K562 (cell line): ENCODE results near the gene STOX2. TPM values are rescaled to one million over a fixed set of nuclear protein-coding genes. Genes with fewer than 3 reads are reported as not detected.

Experiments used
- ATAC-seq: fragments of 200-7000 bp; cut with Tn5 transposase; 3 replicates; pipeline ENCODE4 v1.9.1; 2020; ENCODE audit warnings: moderate library complexity
- BruUV-seq: library from RNA; stranded (reverse); fragments of 400-500 nt; replicated peaks from 2 replicates; lab custom pipeline; 2021; lab: Mats Ljungman, UMichigan
- CTCF ChIA-PET: fragments of 300-600 bp; formaldehyde crosslinking; extraction: SDS; loops from one replicate; lab custom pipeline; 2021; ENCODE audit warnings: low intra/inter-chr PET ratio; lab: Yijun Ruan, JAX
- POLR2A ChIA-PET: fragments of 300-600, 350-650 bp; sonication (Branson Sonifier 250); formaldehyde crosslinking; extraction: SDS; loops from one replicate; lab custom pipeline; 2021; ENCODE audit warnings: antibody characterized with exemption, inconsistent platforms; lab: Yijun Ruan, JAX
- DNase-seq, 4 experiments: peaks; one replicate each; pipeline versions ENCODE4 v3.0.0 to v3.0.0-alpha.2; 2011 to 2018; ENCODE audit warnings: low spot score in 3 of 4, mixed read lengths in 3 of 4; ENCODE audit errors: extremely low read depth in 1 of 4
- FAIRE-seq: peaks from 2 replicates; lab custom pipeline; 2011; peaks lifted over from hg19 to GRCh38; lab: Jason Lieb, UNC
- H2AFZ ChIP-seq: 2 replicates; pipeline ENCODE4 v1.6.0; 2011; ENCODE audit warnings: low read depth, low read length, control low read depth, inconsistent platforms
- H3K27ac ChIP-seq: fragments of 200-600 bp; 3 replicates; pipeline ENCODE4 v1.8.0; 2011; ENCODE audit warnings: low read depth, mild to moderate bottlenecking, control low read depth, inconsistent platforms, low read length, moderate library complexity, mixed read lengths; ENCODE audit errors: extremely low read depth
- H3K27me3 ChIP-seq, 2 experiments: fragments of 300-600 bp in 1 of 2; 2 replicates in 1 of 2; 3 replicates in 1 of 2; pipeline versions ENCODE4 v1.6.0 to v1.8.0; 2011; ENCODE audit warnings: inconsistent platforms in 2 of 2, low read length in 2 of 2, mild to moderate bottlenecking in 1 of 2, mixed read lengths in 1 of 2, moderate library complexity in 1 of 2; ENCODE audit not compliant: control insufficient read depth in 2 of 2, insufficient read depth in 2 of 2
- H3K36me3 ChIP-seq: fragments of 300-600 bp; 3 replicates; pipeline ENCODE4 v1.8.0; 2011; ENCODE audit warnings: mild to moderate bottlenecking, low read length, inconsistent platforms; ENCODE audit not compliant: control insufficient read depth, insufficient read depth
- H3K4me1 ChIP-seq, 2 experiments: fragments of 200-600 bp in 1 of 2; replicated peaks in 1 of 2; 2 replicates in 1 of 2; 3 replicates in 1 of 2; pipeline versions ENCODE4 v1.5.1 to v1.8.0; 2011; ENCODE audit warnings: inconsistent platforms in 2 of 2, low read length in 2 of 2, mild to moderate bottlenecking in 1 of 2, mixed read lengths in 1 of 2, moderate library complexity in 1 of 2; ENCODE audit not compliant: control insufficient read depth in 2 of 2, insufficient read depth in 2 of 2
- H3K4me2 ChIP-seq: 2 replicates; pipeline ENCODE4 v1.6.1; 2011; ENCODE audit warnings: low read length, control low read depth, inconsistent platforms, mixed read lengths; ENCODE audit not compliant: insufficient read depth
- H3K4me3 ChIP-seq: fragments of 200-600 bp; sonication (generic), shearing (Covaris generic); 2 replicates; pipeline ENCODE4 v1.5.1; 2016; ENCODE audit warnings: control low read depth, inconsistent platforms
- H3K79me2 ChIP-seq: fragments of 200-600 bp; 3 replicates; pipeline ENCODE4 v1.8.0; 2011; ENCODE audit warnings: low read length, inconsistent platforms; ENCODE audit not compliant: control insufficient read depth, insufficient read depth
- H3K9ac ChIP-seq, 2 experiments: 2 replicates each; pipeline versions ENCODE4 v1.6.0 to v1.6.1; 2011; ENCODE audit warnings: low read depth in 2 of 2, low read length in 2 of 2, control low read depth in 1 of 2, inconsistent platforms in 1 of 2, mild to moderate bottlenecking in 1 of 2, mixed read lengths in 1 of 2; ENCODE audit not compliant: insufficient read depth in 1 of 2
- H3K9me1 ChIP-seq: one replicate; pipeline ENCODE4 v1.6.0; 2011; ENCODE audit warnings: inconsistent platforms, mild to moderate bottlenecking, low read length, moderate library complexity; ENCODE audit not compliant: control insufficient read depth, insufficient read depth
- H3K9me3 ChIP-seq: replicated peaks from 2 replicates; pipeline ENCODE4 v1.5.1; 2011; ENCODE audit warnings: low read depth, low read length, inconsistent platforms; ENCODE audit not compliant: control insufficient read depth, insufficient read depth
- H4K20me1 ChIP-seq: replicated peaks from 2 replicates; pipeline ENCODE4 v1.6.1; 2011; ENCODE audit warnings: low read length, inconsistent platforms, mixed read lengths; ENCODE audit not compliant: control insufficient read depth, insufficient read depth
- NFE2 ChIP-seq: IDR thresholded peaks from 2 replicates; pipeline ENCODE4 v1.6.1; 2014; ENCODE audit warnings: antibody characterized with exemption, low read depth
- NR2C1 ChIP-seq, 2 experiments: fragments of 450-650 bp; IDR thresholded peaks; 2 replicates each; pipeline ENCODE4 v1.6.1; 2017; ENCODE audit warnings: mild to moderate bottlenecking in 2 of 2, antibody characterized with exemption in 1 of 2, inconsistent platforms in 1 of 2, missing compliant biosample characterization in 1 of 2, missing genetic modification characterization in 1 of 2
- OTX1 ChIP-seq: fragments of 450-650 bp; formaldehyde crosslinking; IDR thresholded peaks from 2 replicates; pipeline ENCODE4 v1.4.0; 2022; ENCODE audit warnings: mild to moderate bottlenecking
- THRAP3 ChIP-seq: fragments of 450-650 bp; IDR thresholded peaks from 2 replicates; pipeline ENCODE4 v1.6.1; 2016; ENCODE audit warnings: mild to moderate bottlenecking, inconsistent platforms, borderline replicate concordance
- THRB ChIP-seq: fragments of 450-650 bp; formaldehyde crosslinking; conservative IDR thresholded peaks from 2 replicates; pipeline ENCODE4 v1.4.0; 2022; ENCODE audit warnings: mild to moderate bottlenecking, missing genetic modification characterization
- ZKSCAN1 ChIP-seq: fragments of 150-350 bp; IDR thresholded peaks from 2 replicates; pipeline ENCODE4 v1.6.1; 2016; ENCODE audit warnings: low read depth, low read length
- ZNF174 ChIP-seq: fragments of 250-450 bp; sonication (Bioruptor Pico); IDR thresholded peaks from 2 replicates; pipeline ENCODE4 v1.4.0; 2020; ENCODE audit warnings: mild to moderate bottlenecking
- ZNF175 ChIP-seq: fragments of 200-800 bp; sonication (Bioruptor generic); IDR thresholded peaks from 2 replicates; pipeline ENCODE4 v1.6.1; 2016; ENCODE audit warnings: low read depth, mild to moderate bottlenecking, missing genetic modification characterization, missing compliant biosample characterization
- WGBS: fragments of 100-300 bp; shearing (Covaris generic); methylation state at CpG from one replicate; pipeline ENCODE4 v1.1.6; 2016; ENCODE audit warnings: low coverage, mixed read lengths; ENCODE audit not compliant: insufficient coverage; ENCODE audit errors: missing lambda C conversion rate; 5-methylcytosine and 5-hydroxymethylcytosine counted together
- in situ Hi-C: fragments of 300-500 bp; cut with MboI; formaldehyde crosslinking; loops from 4 replicates; pipeline ENCODE4 v1.15.0; 2018; ENCODE audit warnings: inconsistent platforms, mixed read lengths
- intact Hi-C: fragments of 100-400 bp; cut with micrococcal nuclease; formaldehyde crosslinking; loops from 2 replicates; pipeline ENCODE4 v1.14.2; 2022
- polyA plus RNA-seq, 8 experiments: library from polyadenylated mRNA; depleted of rRNA in 4 of 8; stranded (reverse) in 5 of 8; unstranded in 3 of 8; fragments of >200 nt; fragmentation: Nextera tagmentation in 2 of 8; fragmentation: Illumina TruSeq in 1 of 8; extraction: Ambion mirVana in 2 of 8; extraction: Trizol in 1 of 8; gene quantifications; 2 replicates each; pipeline versions ENCODE4 v1.2.1 to v1.2.3, GENCODE V29; 2011 to 2014; ENCODE audit warnings: inconsistent platforms in 1 of 8, missing spikeins in 1 of 8
- total RNA-seq, 7 experiments: library from RNA; depleted of rRNA in 6 of 7; stranded (reverse); fragments of >200 nt in 6 of 7; fragmentation: Illumina TruSeq in 2 of 7; extraction: Trizol in 2 of 7; gene quantifications; 2 replicates each; pipeline versions ENCODE4 v1.2.1 to v1.2.3, GENCODE V29; 2011 to 2021; ENCODE audit warnings: low replicate concordance in 1 of 7

Gene STOX2
- total and polyA plus RNA-seq, 9 of the 15 experiments (the other 6 are each of a cell fraction or from before 2014, with no cell fraction given) = not detected

- no peak for TF ChIP-seq NR2C1 (IDR thresholded peaks at IDR 0.05)
- TF ChIP-seq NR2C1 (tag; IDR thresholded peaks at IDR 0.05) = no peak
- TF ChIP-seq ZKSCAN1 = no peak
- TF ChIP-seq ZNF175 (CRISPR knock-in tag) = no peak
- TF ChIP-seq OTX1 = no peak
- TF ChIP-seq, all 486 proteins: peak for 0
Observed at GRCh38 chr4:183969596-183969995, 64.5 kb downstream of the STOX2 start (continued).

DNA sequence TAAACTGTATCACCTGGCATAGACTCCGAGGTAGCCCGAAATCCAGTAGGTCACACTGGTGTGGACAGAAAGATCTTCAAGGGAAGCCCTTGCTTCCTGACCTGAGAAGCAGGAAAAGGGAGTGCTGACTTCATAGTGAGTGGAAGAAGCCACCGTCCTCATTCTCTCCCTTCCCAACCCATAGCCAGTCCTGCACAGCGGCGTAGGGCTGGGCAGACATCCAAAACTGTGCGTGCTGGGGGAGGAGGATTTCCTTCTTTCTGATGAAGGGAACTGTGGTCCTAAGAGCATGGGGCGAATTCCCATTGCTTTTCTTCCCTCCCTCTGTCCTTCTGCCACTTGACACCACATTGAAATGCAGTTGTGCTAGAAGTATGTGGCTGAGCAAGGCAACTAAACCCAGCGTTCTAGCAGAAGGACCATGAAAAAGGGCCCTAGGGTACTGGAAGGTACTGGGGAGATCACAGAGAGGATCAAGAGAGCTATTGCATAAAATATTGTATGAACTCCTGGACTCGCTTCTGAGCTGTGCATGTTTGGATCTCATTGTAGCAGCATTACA lies 66.9 kb downstream of the STOX2 start:
- ChIA-PET CTCF (no interaction called here), POLR2A (no interaction called here)
- DNase-seq (no peak), ATAC-seq (no peak), FAIRE-seq (no peak)
- no peak overlapping the region for H3K4me2 ChIP-seq
- WGBS = 0% methylated on average over 6 of the region's 9 CpGs
- H2AFZ ChIP-seq = no peak overlapping the region
- H3K9ac ChIP-seq = no peak overlapping the region
- H3K4me3 ChIP-seq = no peak overlapping the region
- no peaks in the 10 kb centered on the region for H3K9me3 ChIP-seq
- no peaks in the 10 kb centered on the region for H3K9me1 ChIP-seq
- intact Hi-C loops (no loop called here), in situ Hi-C loops (no loop called here)
- H3K27me3 ChIP-seq = peaks cover 2 to 11% of the 10 kb centered on the region in 2 experiments; a peak in 2 of 5 replicates
- no TSS peak for BruUV-seq
- no peak overlapping the region for H3K27ac ChIP-seq
- no peaks in the 10 kb centered on the region for H3K4me1 ChIP-seq
- no peaks in the 10 kb centered on the region for H4K20me1 ChIP-seq
- H3K36me3 ChIP-seq = no peaks in the 10 kb centered on the region
- no peaks in the 10 kb centered on the region for H3K79me2 ChIP-seq
- TF ChIP-seq THRAP3 (no peak), THRB (no peak), ZNF174 (CRISPR knock-in tag) (no peak), NFE2 (no peak)
